Fibroblast of skin of left biceps (primary cell): Measurements from ENCODE around the gene KRTAP4-5.
"Not testable (repeated sequence)": the region's sequence is repeated elsewhere in the genome, so short reads cannot be mapped to it uniquely, and the experiment has no call there.

Source experiments
- DNase-seq, 2 experiments: peaks; one replicate each; pipeline ENCODE4 v3.0.0-alpha.2; 2013; ENCODE audit warnings: low read depth in 2 of 2

Gene KRTAP4-5

GRCh38 chr17:41149652-41149985, at the start of gene KRTAP4-5:
KRTAP4-5 (minus strand) TSS chr17:41149825; CDS start chr17:41149767, 58 bp downstream.
- DNase-seq, result no peak

GRCh38 chr17:41196068-41196467, 46.4 kb upstream of the KRTAP4-5 start:
- DNase-seq, result no peak

GRCh38 chr17:41190328-41190727, 40.7 kb upstream of the KRTAP4-5 start:
- no peak for DNase-seq

- not testable (repeated sequence) for DNase-seq
Measured at GRCh38 chr17:41189837-41190318, 40.3 kb upstream of the KRTAP4-5 start, which contains the start of gene KRTAP9-1. KRTAP9-1 (plus strand) TSS chr17:41189887; CDS start chr17:41189887, 0 bp downstream.

- DNase-seq, result no peak
Measured at GRCh38 chr17:41186872-41187271, 37.2 kb upstream of the KRTAP4-5 start.

- DNase-seq, result no peak
Measured at GRCh38 chr17:41185001-41185400, 35.4 kb upstream of the KRTAP4-5 start.

- DNase-seq, result no peak
Measured at GRCh38 chr17:41184480-41184961, 34.9 kb upstream of the KRTAP4-5 start, which contains the start of gene KRTAP4-1. KRTAP4-1 (minus strand) TSS chr17:41184911; CDS start chr17:41184854, 57 bp downstream.

- DNase-seq, result no peak
Measured at GRCh38 chr17:41178843-41179616, 29.4 kb upstream of the KRTAP4-5 start.

GRCh38 chr17:41178341-41178740, 28.7 kb upstream of the KRTAP4-5 start:
- no peak for DNase-seq

GRCh38 chr17:41177727-41178271, 28.2 kb upstream of the KRTAP4-5 start, which contains the start of gene KRTAP4-2:
KRTAP4-2 (minus strand) TSS chr17:41178221; CDS start chr17:41178164, 57 bp downstream.
- no peak for DNase-seq

GRCh38 chr17:41176744-41177387, 27.2 kb upstream of the KRTAP4-5 start:
- no peak for DNase-seq

- DNase-seq, result peak in 1 of 2 experiments; percentile 22
Measured at GRCh38 chr17:41171886-41172285, 22.3 kb upstream of the KRTAP4-5 start.

GRCh38 chr17:41168121-41168520, 18.5 kb upstream of the KRTAP4-5 start, which contains the start of gene KRTAP4-3:
KRTAP4-3 (minus strand) TSS chr17:41168221; CDS start chr17:41168172, 49 bp downstream.
- no peak for DNase-seq

GRCh38 chr17:41167561-41167960, 17.9 kb upstream of the KRTAP4-5 start:
- DNase-seq, result no peak

- no peak for DNase-seq
Measured at GRCh38 chr17:41163828-41164227, 14.2 kb upstream of the KRTAP4-5 start.

GRCh38 chr17:41160648-41161047, 11.0 kb upstream of the KRTAP4-5 start, which contains the start of gene KRTAP4-4:
KRTAP4-4 (minus strand) TSS chr17:41160748; CDS start chr17:41160691, 57 bp downstream.
- DNase-seq, result no peak

GRCh38 chr17:41160190-41160589, 10.6 kb upstream of the KRTAP4-5 start:
- not testable (repeated sequence) for DNase-seq

- no peak for DNase-seq
Measured at GRCh38 chr17:41153856-41154255, 4.2 kb upstream of the KRTAP4-5 start.

GRCh38 chr17:41151525-41151924, 1.9 kb upstream of the KRTAP4-5 start:
- DNase-seq, result no peak

GRCh38 chr17:41150026-41150425, 401 bp upstream of the KRTAP4-5 start:
- DNase-seq, result no peak

GRCh38 chr17:41148971-41149651, 514 bp downstream of the KRTAP4-5 start:
- DNase-seq, result not testable (repeated sequence)
